HCT116 (cell line): ENCODE measurements around the gene POLR1A. TPM values are rescaled to one million over a fixed set of nuclear protein-coding genes. Genes with fewer than 3 reads are reported as not detected.

Experiments used
- ATAC-seq: fragments of 200-7000 bp; cut with Tn5 transposase; 2 replicates; pipeline ENCODE4 v1.9.1; 2020; ENCODE audit warnings: mild to moderate bottlenecking, moderate library complexity
- BruUV-seq: library from RNA; stranded (reverse); fragments of 400-500 nt; replicated peaks from 2 replicates; lab custom pipeline; 2021; lab: Mats Ljungman, UMichigan
- CTCF ChIA-PET: fragments of 300-600 bp; sonication (Branson Sonifier 250); formaldehyde crosslinking; loops from one replicate; lab custom pipeline; 2021; ENCODE audit warnings: antibody characterized with exemption; lab: Charles Lee
- POLR2A ChIA-PET: fragments of 300-600, 350-600 bp; sonication (Branson Sonifier 250); formaldehyde crosslinking; loops from one replicate; lab custom pipeline; 2021; ENCODE audit warnings: antibody characterized with exemption; lab: Charles Lee
- RAD21 ChIA-PET, 2 experiments: fragments of 300-600 bp; sonication (Branson Sonifier 250); formaldehyde crosslinking; loops; one replicate each; lab custom pipeline; 2023; ENCODE audit warnings: low total read pairs in 2 of 2; ENCODE audit not compliant: uncharacterized antibody in 2 of 2, unreplicated experiment in 2 of 2, low non-redundant PET in 1 of 2; lab: Charles Lee
- DNase-seq: peaks from one replicate; pipeline ENCODE4 v3.0.0-alpha.2; 2010; ENCODE audit warnings: low read depth, low spot score
- H2AFZ ChIP-seq: fragments of 200-600 bp; shearing (Covaris generic), sonication (generic); 2 replicates; pipeline ENCODE4 v1.6.1; 2017; ENCODE audit warnings: low read depth, mixed run types, mixed read lengths, antibody characterized with exemption, low read length; ENCODE audit not compliant: poor library complexity, severe bottlenecking
- H3K27ac ChIP-seq: 2 replicates; pipeline ENCODE4 v1.5.1; 2012; ENCODE audit warnings: low read depth, low read length
- H3K27me3 ChIP-seq: fragments of 200-600 bp; sonication (generic); 2 replicates; pipeline ENCODE4 v1.6.1; 2016; ENCODE audit warnings: mixed run types, low read length, mixed read lengths; ENCODE audit not compliant: insufficient read depth
- H3K36me3 ChIP-seq, 2 experiments: fragments of 200-500 bp in 1 of 2; fragments of 200-600 bp in 1 of 2; sonication (Bioruptor generic) in 1 of 2; sonication (generic) in 1 of 2; 2 replicates each; pipeline versions ENCODE4 v1.5.1 to v1.6.1; 2014 to 2016; ENCODE audit warnings: low read length in 2 of 2, inconsistent platforms in 1 of 2, mixed read lengths in 1 of 2, mixed run types in 1 of 2; ENCODE audit not compliant: insufficient read depth in 2 of 2, control insufficient read depth in 1 of 2
- H3K4me1 ChIP-seq, 2 experiments: fragments of 200-600 bp in 1 of 2; sonication (generic) in 1 of 2; 2 replicates each; pipeline versions ENCODE4 v1.5.1 to v1.6.1; 2012 to 2017; ENCODE audit warnings: low read length in 2 of 2, inconsistent platforms in 1 of 2, mild to moderate bottlenecking in 1 of 2, mixed read lengths in 1 of 2, mixed run types in 1 of 2, moderate library complexity in 1 of 2; ENCODE audit not compliant: insufficient read depth in 2 of 2, control insufficient read depth in 1 of 2
- H3K4me2 ChIP-seq: fragments of 200-600 bp; sonication (generic); 2 replicates; pipeline ENCODE4 v1.6.1; 2017; ENCODE audit warnings: mixed run types, low read length, mixed read lengths
- H3K4me3 ChIP-seq, 2 experiments: fragments of 200-600 bp in 1 of 2; sonication (generic) in 1 of 2; replicated peaks in 1 of 2; 2 replicates each; pipeline ENCODE4 v1.5.1; 2011 to 2016; ENCODE audit warnings: low read length in 2 of 2, control low read depth in 1 of 2, low read depth in 1 of 2, mild to moderate bottlenecking in 1 of 2, mixed read lengths in 1 of 2, mixed run types in 1 of 2
- H3K79me2 ChIP-seq: fragments of 200-600 bp; sonication (generic); 2 replicates; pipeline ENCODE4 v1.6.1; 2017; ENCODE audit warnings: mild to moderate bottlenecking, mixed run types, low read length, moderate library complexity, mixed read lengths; ENCODE audit not compliant: insufficient read depth
- H3K9ac ChIP-seq: fragments of 200-600 bp; sonication (generic); 2 replicates; pipeline ENCODE4 v1.6.1; 2016; ENCODE audit warnings: low read length, mixed read lengths
- H3K9me2 ChIP-seq: fragments of 200-600 bp; sonication (generic), shearing (Covaris generic); 2 replicates; pipeline ENCODE4 v1.6.1; 2017; ENCODE audit warnings: mixed run types, mild to moderate bottlenecking, moderate library complexity; ENCODE audit not compliant: insufficient read depth
- H3K9me3 ChIP-seq, 2 experiments: fragments of 200-500 bp in 1 of 2; fragments of 200-600 bp in 1 of 2; sonication (Bioruptor generic) in 1 of 2; sonication (generic) in 1 of 2; 2 replicates each; pipeline ENCODE4 v1.6.1; 2014 to 2017; ENCODE audit warnings: low read length in 2 of 2, mixed read lengths in 2 of 2, inconsistent platforms in 1 of 2, low read depth in 1 of 2, mild to moderate bottlenecking in 1 of 2, mixed run types in 1 of 2, moderate library complexity in 1 of 2; ENCODE audit not compliant: control insufficient read depth in 1 of 2, insufficient read depth in 1 of 2
- H4K20me1 ChIP-seq: fragments of 200-600 bp; sonication (generic), shearing (Covaris generic); 2 replicates; pipeline ENCODE4 v1.6.1; 2017; ENCODE audit warnings: mixed run types, mild to moderate bottlenecking, moderate library complexity; ENCODE audit not compliant: insufficient read depth
- CBX3 ChIP-seq: IDR thresholded peaks from 2 replicates; pipeline ENCODE4 v1.6.1; 2012; ENCODE audit warnings: low read depth
- EGR1 ChIP-seq: IDR thresholded peaks from 2 replicates; pipeline ENCODE4 v1.6.1; 2012; ENCODE audit warnings: low read depth
- JUND ChIP-seq: IDR thresholded peaks from 2 replicates; pipeline ENCODE4 v1.6.1; 2012
- POLR2A ChIP-seq: IDR thresholded peaks from 2 replicates; pipeline ENCODE4 v1.7.0; 2011; ENCODE audit warnings: borderline replicate concordance; ENCODE audit not compliant: insufficient read depth, insufficient read length; ENCODE audit errors: extremely low read depth
- SP1 ChIP-seq: IDR thresholded peaks from 2 replicates; pipeline ENCODE4 v1.6.1; 2012; ENCODE audit warnings: low read depth
- SRF ChIP-seq: IDR thresholded peaks from 2 replicates; pipeline ENCODE4 v1.6.1; 2012; ENCODE audit warnings: low read depth
- TCF7L2 ChIP-seq: IDR thresholded peaks from 2 replicates; pipeline ENCODE4 v1.7.0; 2011; ENCODE audit warnings: borderline replicate concordance, inconsistent platforms; ENCODE audit not compliant: insufficient read depth, insufficient read length; ENCODE audit errors: extremely low read depth
- YY1 ChIP-seq: IDR thresholded peaks from 2 replicates; pipeline ENCODE4 v1.6.1; 2011; ENCODE audit warnings: low read length, low read depth, moderate library complexity, mild to moderate bottlenecking; ENCODE audit not compliant: insufficient replicate concordance; ENCODE audit errors: extremely low read depth
- ZNF274 ChIP-seq: fragments of 200-500 bp; sonication (Bioruptor generic); IDR thresholded peaks from 2 replicates; pipeline ENCODE4 v1.6.1; 2014; ENCODE audit warnings: mild to moderate bottlenecking, low read depth, low read length, inconsistent platforms
- intact Hi-C: fragments of 100-400 bp; cut with micrococcal nuclease; formaldehyde crosslinking; loops from 2 replicates; pipeline ENCODE4 v1.10.0; 2022
- total RNA-seq: library from RNA; stranded (reverse); gene quantifications from one replicate; pipeline ENCODE4 v1.2.1, GENCODE V29; 2021; ENCODE audit not compliant: unreplicated experiment
- TF ChIP-seq, protein P1 (sequence below): IDR thresholded peaks from 2 replicates; pipeline ENCODE4 v1.6.1; 2012
- TF ChIP-seq, protein P2 (sequence below): IDR thresholded peaks from 2 replicates; pipeline ENCODE4 v1.6.1; 2012

POLR1A gene
- total RNA-seq, 1 experiment from 2014 or later: 46.6 TPM

DNA sequence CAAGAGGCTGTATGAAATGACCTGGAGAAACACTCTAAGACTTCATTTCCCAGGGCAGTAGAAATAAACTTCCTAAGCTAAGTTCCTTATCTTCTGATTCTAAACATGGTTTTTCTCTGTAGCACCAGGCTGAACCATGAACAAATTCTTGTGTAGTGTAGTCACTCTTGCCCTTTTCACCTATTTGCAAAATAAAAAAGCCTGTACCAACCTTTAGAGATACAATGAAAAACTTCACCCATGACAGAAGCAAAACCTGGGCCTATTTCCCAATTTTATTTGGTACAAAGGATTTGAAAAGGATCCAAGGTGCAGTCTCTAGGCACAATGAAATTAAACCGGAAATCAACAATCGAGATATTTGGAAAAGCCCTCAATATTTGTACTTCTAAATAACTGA, 43.6 kb downstream of the POLR1A start:
- no peak for DNase-seq
- H3K4me3 ChIP-seq: no peak overlapping the region

DNA sequence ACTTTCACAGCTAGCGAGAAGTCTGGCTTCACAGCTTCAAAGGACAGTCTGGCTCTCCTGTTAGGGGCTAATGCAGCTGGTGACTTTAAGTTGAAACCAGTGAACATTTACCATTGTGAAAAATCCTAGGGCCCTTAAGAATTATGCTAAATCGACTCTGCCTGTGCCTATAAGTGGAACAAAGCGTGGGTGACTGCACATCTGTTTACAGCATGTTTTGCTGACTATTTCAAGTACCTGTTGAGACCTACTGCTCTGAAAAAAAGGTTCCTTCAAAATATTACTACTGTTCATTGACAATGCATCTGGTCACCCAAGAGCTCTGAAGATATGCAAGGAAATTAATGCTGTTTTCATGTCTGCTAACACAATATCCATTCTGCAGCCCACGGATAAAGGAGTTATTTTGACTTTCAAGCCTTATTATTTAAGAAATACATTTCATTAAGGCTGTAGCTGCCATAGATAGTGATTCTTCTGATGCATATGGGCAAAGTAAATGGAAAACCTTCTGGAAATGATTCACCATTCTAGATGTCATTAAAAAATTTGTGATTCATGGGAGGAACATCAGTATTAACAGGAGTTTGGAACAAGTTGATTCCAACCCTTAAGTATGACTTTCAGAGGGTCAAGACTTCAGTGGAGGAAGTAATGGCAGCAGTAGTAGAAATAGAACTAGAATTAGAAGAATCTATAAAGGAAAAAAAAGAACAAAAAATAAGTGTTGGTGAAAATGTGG, 48.9 kb downstream of the POLR1A start:
- intact Hi-C loops: no loop called here
- Histone ChIP-seq H3K4me3 (no peak overlapping the region), H3K79me2 (no peaks in the 10 kb centered on the region), H3K27ac (no peak overlapping the region), H3K27me3 (no peaks in the 10 kb centered on the region), H3K4me2 (no peak overlapping the region), H3K4me1 (peaks cover 0 to under 1% of the 10 kb centered on the region in 2 experiments; a peak in 2 of 4 replicates), H3K9me3 (no peaks in the 10 kb centered on the region), H4K20me1 (no peaks in the 10 kb centered on the region), H2AFZ (no peak overlapping the region)
- DNase-seq: no peak
- RAD21 ChIA-PET: no interaction called here
- TF ChIP-seq SRF: no peak
- no peak for TF ChIP-seq TCF7L2
- TF ChIP-seq, protein P1, sequence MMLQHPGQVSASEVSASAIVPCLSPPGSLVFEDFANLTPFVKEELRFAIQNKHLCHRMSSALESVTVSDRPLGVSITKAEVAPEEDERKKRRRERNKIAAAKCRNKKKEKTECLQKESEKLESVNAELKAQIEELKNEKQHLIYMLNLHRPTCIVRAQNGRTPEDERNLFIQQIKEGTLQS: no peak
- TF ChIP-seq, all 23 proteins: peak for 0
- H3K36me3 ChIP-seq: peaks cover 17 to 29% of the 10 kb centered on the region in 2 experiments
- POLR2A ChIA-PET: no interaction called here
- ATAC-seq: no peak
- H3K9me2 ChIP-seq: no peaks in the 10 kb centered on the region
- BruUV-seq: no TSS peak
- no peak overlapping the region for H3K9ac ChIP-seq
- CTCF ChIA-PET: no interaction called here

More for the DNA sequence above, 43.6 kb downstream of the POLR1A start:
- no peaks in the 10 kb centered on the region for H3K27me3 ChIP-seq
- H3K9ac ChIP-seq: no peak overlapping the region
- ChIA-PET CTCF (no interaction called here), RAD21 (no interaction called here), POLR2A (no interaction called here)
- H3K4me1 ChIP-seq: peaks cover 4 to 15% of the 10 kb centered on the region in 2 experiments; a peak in 2 of 4 replicates
- 0 out of 2 replicates have a peak, but pooled peaks cover 5% of the 10 kb centered on the region for H3K79me2 ChIP-seq
- H2AFZ ChIP-seq: no peak overlapping the region
- no TSS peak for BruUV-seq
- no peak overlapping the region for H3K27ac ChIP-seq
- intact Hi-C loops: no loop called here
- peaks cover 22 to 44% of the 10 kb centered on the region in 2 experiments for H3K36me3 ChIP-seq
- no peak overlapping the region; the same call in 1 of the 2 replicates for H3K4me2 ChIP-seq
- no peaks in the 10 kb centered on the region for H3K9me3 ChIP-seq
- ATAC-seq: no peak
- TF ChIP-seq CBX3 (no peak), EGR1 (no peak), YY1 (no peak), SP1 (no peak), JUND (no peak), POLR2A (no peak), ZNF274 (no peak)
- TF ChIP-seq, protein P2, sequence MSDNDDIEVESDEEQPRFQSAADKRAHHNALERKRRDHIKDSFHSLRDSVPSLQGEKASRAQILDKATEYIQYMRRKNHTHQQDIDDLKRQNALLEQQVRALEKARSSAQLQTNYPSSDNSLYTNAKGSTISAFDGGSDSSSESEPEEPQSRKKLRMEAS: no peak
- TF ChIP-seq, all 23 proteins: peak for 0
- no peaks in the 10 kb centered on the region for H3K9me2 ChIP-seq
- H4K20me1 ChIP-seq: no peaks in the 10 kb centered on the region
